ENCODE data around the gene DYRK2.
"Not testable (repeated sequence)": the region's sequence is repeated elsewhere in the genome, so short reads cannot be mapped to it uniquely, and the experiment has no call there.

The DYRK2 gene

DNA sequence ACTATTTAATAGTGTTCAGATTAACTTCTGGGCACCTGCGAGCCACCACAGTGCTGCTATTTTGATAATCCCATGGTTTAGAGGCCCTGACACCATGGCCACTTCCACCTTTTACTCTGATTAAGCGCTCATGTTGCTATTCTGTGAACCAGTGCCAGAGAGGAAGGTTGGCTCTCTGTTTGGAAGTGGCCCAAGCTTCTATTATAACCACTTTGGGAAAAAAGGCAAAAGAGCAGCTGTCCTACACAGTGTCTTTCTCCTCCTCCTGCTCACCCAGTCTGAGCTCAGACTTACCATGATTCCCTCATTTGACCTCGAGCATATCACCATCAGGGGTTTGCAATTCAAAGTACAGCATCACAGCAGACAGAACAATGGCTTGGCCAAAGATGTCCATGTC is 23.3 kb downstream of the DYRK2 start:
- DNase-seq (ENCODE audit: low read depth), result no peak
- TF ChIP-seq CTCF (IDR thresholded peaks at IDR 0.05; ENCODE audit: insufficient read depth, low read depth, low read length, missing control alignments), result no peak

GRCh38 chr12:67672507-67672906 is 24.0 kb downstream of the DYRK2 start:
- H3K4me3 ChIP-seq (ENCODE audit: low read depth, low read length); DNase-seq (ENCODE audit: low read depth): not testable (repeated sequence)

More for the DNA sequence above, 23.3 kb downstream of the DYRK2 start:
- no peak overlapping the region for H3K4me3 ChIP-seq (ENCODE audit: low read depth, low read length)

GRCh38 chr12:67673509-67673908 is 25.0 kb downstream of the DYRK2 start:
- not testable (repeated sequence) for DNase-seq (ENCODE audit: low read depth); H3K4me3 ChIP-seq (ENCODE audit: low read depth, low read length)

DNA sequence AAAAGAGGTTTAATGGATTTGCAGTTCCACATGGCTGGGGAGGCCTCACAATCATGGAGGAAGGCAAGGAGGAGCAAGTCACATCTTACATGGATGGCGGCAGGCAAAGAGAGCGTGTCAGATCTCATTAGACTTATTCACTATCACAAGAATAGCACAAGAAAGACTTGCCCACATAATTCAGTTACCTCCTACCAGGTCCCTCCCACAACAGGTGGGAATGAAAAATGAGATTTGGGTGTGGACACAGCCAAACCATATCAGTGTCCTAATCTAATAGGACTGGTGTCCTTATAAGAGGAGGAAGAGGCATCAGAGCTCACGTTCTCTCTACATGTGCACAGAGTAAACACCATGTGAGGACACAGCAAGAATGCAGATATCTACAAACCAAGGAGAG is 25.9 kb downstream of the DYRK2 start:
- no peak for TF ChIP-seq CTCF (IDR thresholded peaks at IDR 0.05; ENCODE audit: insufficient read depth, low read depth, low read length, missing control alignments)
- H3K4me3 ChIP-seq (ENCODE audit: low read depth, low read length), result no peak overlapping the region
- no peak for DNase-seq (ENCODE audit: low read depth)

GRCh38 chr12:67676624-67677023 is 28.1 kb downstream of the DYRK2 start:
- no peak overlapping the region for H3K4me3 ChIP-seq (ENCODE audit: low read depth, low read length)
- no peak for TF ChIP-seq CTCF (IDR thresholded peaks at IDR 0.05; ENCODE audit: insufficient read depth, low read depth, low read length, missing control alignments)
- DNase-seq (ENCODE audit: low read depth), result no peak

- no peak for TF ChIP-seq CTCF (IDR thresholded peaks at IDR 0.05; ENCODE audit: insufficient read depth, low read depth, low read length, missing control alignments)
- DNase-seq (ENCODE audit: low read depth), result no peak
- H3K4me3 ChIP-seq (ENCODE audit: low read depth, low read length), result no peak overlapping the region
These were observed 28.6 kb downstream of the DYRK2 start for GRCh38 chr12:67677166-67677565.

GRCh38 chr12:67681105-67681778 is 32.7 kb downstream of the DYRK2 start:
- no peak overlapping the region for H3K4me3 ChIP-seq (ENCODE audit: low read depth, low read length)
- TF ChIP-seq CTCF (IDR thresholded peaks at IDR 0.05; ENCODE audit: insufficient read depth, low read depth, low read length, missing control alignments), result no peak

GRCh38 chr12:67681941-67682620 is 33.5 kb downstream of the DYRK2 start:
- DNase-seq (ENCODE audit: low read depth), result no peak
- TF ChIP-seq CTCF (IDR thresholded peaks at IDR 0.05; ENCODE audit: insufficient read depth, low read depth, low read length, missing control alignments), result no peak
- no peak overlapping the region for H3K4me3 ChIP-seq (ENCODE audit: low read depth, low read length)

More at GRCh38 chr12:67681105-67681778, 32.7 kb downstream of the DYRK2 start:
- no peak for DNase-seq (ENCODE audit: low read depth)

All from GM12865 (cell line).